Glutamatergic neuron (in vitro differentiated cells): ENCODE measurements around the gene CAPN8. TPM values are rescaled to one million over a fixed set of nuclear protein-coding genes. Genes with fewer than 3 reads are reported as not detected.

Source experiments
- DNase-seq: peaks from one replicate; pipeline ENCODE4 v3.0.0; 2022
- H3K27ac Mint-ChIP-seq: one replicate; pipeline ENCODE4 v1.8.0; 2020; ENCODE audit warnings: mild to moderate bottlenecking, mixed read lengths, inconsistent platforms; ENCODE audit not compliant: unreplicated experiment
- H3K27me3 Mint-ChIP-seq: one replicate; pipeline ENCODE4 v1.8.0; 2020; ENCODE audit warnings: mild to moderate bottlenecking, moderate library complexity, mixed read lengths, inconsistent platforms; ENCODE audit not compliant: unreplicated experiment
- H3K36me3 Mint-ChIP-seq: one replicate; pipeline ENCODE4 v1.8.0; 2020; ENCODE audit warnings: mild to moderate bottlenecking, mixed read lengths, inconsistent platforms; ENCODE audit not compliant: unreplicated experiment
- H3K4me1 Mint-ChIP-seq: one replicate; pipeline ENCODE4 v1.8.0; 2020; ENCODE audit warnings: mild to moderate bottlenecking, low read depth, mixed read lengths, inconsistent platforms; ENCODE audit not compliant: unreplicated experiment
- H3K4me3 Mint-ChIP-seq: one replicate; pipeline ENCODE4 v1.8.0; 2020; ENCODE audit warnings: mild to moderate bottlenecking, mixed read lengths, inconsistent platforms; ENCODE audit not compliant: unreplicated experiment
- H3K9me3 Mint-ChIP-seq: one replicate; pipeline ENCODE4 v1.8.0; 2020; ENCODE audit warnings: mild to moderate bottlenecking, moderate library complexity, mixed read lengths, inconsistent platforms; ENCODE audit not compliant: unreplicated experiment
- total RNA-seq: library from RNA; stranded (reverse); fragmentation: NEBNext Ultra II Directional; extraction: Animal tissue kit (Norgen Biotek cat#: 25700); gene quantifications from one replicate; pipeline ENCODE4 v1.2.1, GENCODE V29; 2021; ENCODE audit not compliant: unreplicated experiment
- TF ChIP-seq, protein P1 (sequence below): fragments of 200-600 bp; sonication (generic); IDR thresholded peaks from one replicate; pipeline ENCODE4 v1.5.0; 2021; ENCODE audit not compliant: partially characterized antibody, unreplicated experiment

Gene CAPN8
- total RNA-seq, 1 donor from 2014 or later: not detected

DNA sequence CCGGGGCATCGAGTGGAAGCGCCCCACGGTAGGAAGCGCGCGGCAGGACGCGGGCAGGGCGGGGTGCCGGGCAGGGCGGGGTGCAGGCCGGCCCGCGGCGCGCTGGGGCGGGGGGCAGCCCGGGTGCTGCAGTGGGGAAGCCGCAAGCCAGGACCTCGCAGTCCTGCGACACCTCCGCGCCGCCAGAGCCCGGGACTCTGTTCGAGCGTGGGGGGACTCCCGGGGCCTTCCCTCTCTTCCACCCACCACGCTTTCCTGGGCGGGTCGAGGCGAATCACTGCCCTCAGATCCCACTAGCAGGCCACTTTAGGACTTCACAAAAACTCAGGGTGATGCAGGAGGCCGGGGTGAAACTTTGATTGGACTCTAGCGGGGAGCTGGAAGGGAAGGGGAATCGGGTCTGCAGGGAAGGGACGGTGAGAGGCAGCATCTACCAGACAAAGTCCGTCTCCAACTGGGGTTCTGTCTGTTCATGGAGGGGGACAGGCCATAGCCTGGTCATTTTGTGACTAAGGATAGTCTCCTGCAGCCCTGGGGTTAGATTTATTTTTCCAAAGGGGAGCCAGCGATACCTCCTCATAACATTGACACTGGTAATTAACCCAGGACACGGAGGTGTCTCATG lies 47.5 kb upstream of the CAPN8 start:
- Mint-ChIP-seq H3K4me1 (no peaks in the 10 kb centered on the region), H3K27ac (no peak overlapping the region)

DNA sequence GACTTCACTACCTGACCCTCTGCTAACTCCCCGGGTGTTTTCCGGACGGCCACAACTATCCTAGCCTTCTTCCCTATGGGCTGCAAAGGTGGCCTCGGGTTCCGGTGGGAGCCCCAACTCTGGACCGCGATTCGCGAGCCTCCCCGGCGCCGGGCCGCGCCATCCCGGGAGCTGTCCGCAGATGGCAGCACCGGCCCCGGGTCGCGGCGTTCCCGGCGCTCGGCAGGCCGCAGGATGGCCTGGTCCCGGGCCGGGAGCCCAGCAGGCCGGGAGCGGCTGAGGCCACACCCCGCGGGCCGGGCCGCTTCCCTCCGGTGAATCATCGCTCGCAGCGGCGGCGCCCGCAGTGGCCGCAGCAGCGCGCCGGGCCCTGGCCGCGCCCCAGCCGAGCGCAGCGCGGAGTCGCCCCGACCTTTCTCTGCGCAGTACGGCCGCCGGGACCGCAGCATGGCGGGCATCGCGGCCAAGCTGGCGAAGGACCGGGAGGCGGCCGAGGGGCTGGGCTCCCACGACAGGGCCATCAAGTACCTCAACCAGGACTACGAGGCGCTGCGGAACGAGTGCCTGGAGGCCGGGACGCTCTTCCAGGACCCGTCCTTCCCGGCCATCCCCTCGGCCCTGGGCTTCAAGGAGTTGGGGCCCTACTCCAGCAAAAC lies 46.8 kb upstream of the CAPN8 start, which contains the start of gene CAPN2:
CAPN2 (plus strand) TSS at position 346 of the 656 bp plus-strand sequence; CDS start at position 448, 102 bp downstream.
- DNase-seq: peak; percentile 81
- peaks cover 2% of the 10 kb centered on the region for H3K9me3 Mint-ChIP-seq
- peaks cover 5% of the 10 kb centered on the region for H3K36me3 Mint-ChIP-seq
- H3K4me1 Mint-ChIP-seq: no peaks in the 10 kb centered on the region
- no peak within 1 kb of the TSS for H3K27ac Mint-ChIP-seq
- peak within 1 kb of the TSS; percentile 84 for H3K4me3 Mint-ChIP-seq
- H3K27me3 Mint-ChIP-seq: peaks cover 6% of the 10 kb centered on the region
- TF ChIP-seq, protein P1, sequence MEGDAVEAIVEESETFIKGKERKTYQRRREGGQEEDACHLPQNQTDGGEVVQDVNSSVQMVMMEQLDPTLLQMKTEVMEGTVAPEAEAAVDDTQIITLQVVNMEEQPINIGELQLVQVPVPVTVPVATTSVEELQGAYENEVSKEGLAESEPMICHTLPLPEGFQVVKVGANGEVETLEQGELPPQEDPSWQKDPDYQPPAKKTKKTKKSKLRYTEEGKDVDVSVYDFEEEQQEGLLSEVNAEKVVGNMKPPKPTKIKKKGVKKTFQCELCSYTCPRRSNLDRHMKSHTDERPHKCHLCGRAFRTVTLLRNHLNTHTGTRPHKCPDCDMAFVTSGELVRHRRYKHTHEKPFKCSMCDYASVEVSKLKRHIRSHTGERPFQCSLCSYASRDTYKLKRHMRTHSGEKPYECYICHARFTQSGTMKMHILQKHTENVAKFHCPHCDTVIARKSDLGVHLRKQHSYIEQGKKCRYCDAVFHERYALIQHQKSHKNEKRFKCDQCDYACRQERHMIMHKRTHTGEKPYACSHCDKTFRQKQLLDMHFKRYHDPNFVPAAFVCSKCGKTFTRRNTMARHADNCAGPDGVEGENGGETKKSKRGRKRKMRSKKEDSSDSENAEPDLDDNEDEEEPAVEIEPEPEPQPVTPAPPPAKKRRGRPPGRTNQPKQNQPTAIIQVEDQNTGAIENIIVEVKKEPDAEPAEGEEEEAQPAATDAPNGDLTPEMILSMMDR: peak; percentile 27

More for the DNA sequence above, 47.5 kb upstream of the CAPN8 start:
- H3K9me3 Mint-ChIP-seq: peaks cover 2% of the 10 kb centered on the region
- peak overlapping the region; percentile 84 for H3K4me3 Mint-ChIP-seq
- peak; percentile 42 for DNase-seq
- TF ChIP-seq, protein P1: no peak
- H3K36me3 Mint-ChIP-seq: peaks cover 5% of the 10 kb centered on the region
- H3K27me3 Mint-ChIP-seq: peaks cover 6% of the 10 kb centered on the region

DNA sequence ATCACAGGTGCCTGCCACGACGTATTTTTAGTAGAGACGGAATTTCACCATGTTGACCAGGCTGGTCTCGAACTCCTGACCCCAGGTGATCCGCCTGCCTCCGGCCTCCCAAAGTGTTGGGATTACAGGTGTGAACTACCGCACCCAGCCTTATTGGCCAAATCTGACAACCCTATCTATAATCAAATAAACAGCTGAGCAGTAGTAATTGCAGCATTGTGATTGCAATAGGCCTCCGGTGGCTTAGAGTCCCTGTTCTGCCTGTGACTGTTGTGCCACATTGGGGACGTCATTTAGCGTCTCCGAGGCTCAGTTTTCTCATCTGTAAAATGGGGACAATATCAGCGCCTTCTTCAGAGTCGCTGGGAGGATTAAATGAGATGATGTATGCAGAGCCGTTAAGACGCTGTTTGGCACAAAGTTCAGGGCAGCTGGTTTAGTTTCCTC lies 46.3 kb upstream of the CAPN8 start:
- H3K27me3 Mint-ChIP-seq: peaks cover 4% of the 10 kb centered on the region

DNA sequence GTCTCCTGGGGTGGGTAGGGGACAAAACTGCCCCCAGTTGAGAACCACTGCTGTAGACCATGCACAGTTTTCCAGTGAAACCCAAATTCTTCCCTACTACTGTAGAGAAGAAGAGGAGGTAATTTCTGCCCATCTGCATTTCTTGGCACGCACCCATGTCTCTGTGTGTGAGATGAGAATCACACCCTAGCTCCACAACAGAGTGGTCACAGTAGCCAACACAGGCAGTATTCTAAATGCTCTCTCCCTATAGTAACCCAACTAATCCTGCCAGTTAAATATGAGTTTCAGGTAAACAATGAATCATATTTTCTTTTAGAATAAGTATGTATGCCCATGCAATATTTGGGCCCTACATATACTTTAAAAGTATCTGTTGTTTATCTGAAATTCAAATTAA lies 45.7 kb upstream of the CAPN8 start:
- peaks cover 4% of the 10 kb centered on the region for H3K27me3 Mint-ChIP-seq
- no peak overlapping the region for H3K4me3 Mint-ChIP-seq
- H3K4me1 Mint-ChIP-seq: no peaks in the 10 kb centered on the region
- H3K36me3 Mint-ChIP-seq: no peaks in the 10 kb centered on the region
- no peak overlapping the region for H3K27ac Mint-ChIP-seq
- peaks cover 3% of the 10 kb centered on the region for H3K9me3 Mint-ChIP-seq
- DNase-seq: no peak
- TF ChIP-seq, protein P1: no peak

More for the DNA sequence above, 46.3 kb upstream of the CAPN8 start:
- no peaks in the 10 kb centered on the region for H3K4me1 Mint-ChIP-seq
- peak overlapping the region; percentile 61 for H3K4me3 Mint-ChIP-seq
- no peak overlapping the region for H3K27ac Mint-ChIP-seq
- H3K9me3 Mint-ChIP-seq: peaks cover 3% of the 10 kb centered on the region
- H3K36me3 Mint-ChIP-seq: no peaks in the 10 kb centered on the region
- DNase-seq: no peak
- TF ChIP-seq, protein P1: no peak
